HG02588 (cell line): Measurements from ENCODE around the gene NAV2.
"Not testable (repeated sequence)": the region's sequence is repeated elsewhere in the genome, so short reads cannot be mapped to it uniquely, and the experiment has no call there.

Experiments used
- ATAC-seq: cut with Tn5 transposase; IDR thresholded peaks from one replicate; pipeline ENCODE4 v1.9.1; 2021; ENCODE audit warnings: mild to moderate bottlenecking, moderate library complexity; ENCODE audit not compliant: unreplicated experiment

Gene NAV2

DNA sequence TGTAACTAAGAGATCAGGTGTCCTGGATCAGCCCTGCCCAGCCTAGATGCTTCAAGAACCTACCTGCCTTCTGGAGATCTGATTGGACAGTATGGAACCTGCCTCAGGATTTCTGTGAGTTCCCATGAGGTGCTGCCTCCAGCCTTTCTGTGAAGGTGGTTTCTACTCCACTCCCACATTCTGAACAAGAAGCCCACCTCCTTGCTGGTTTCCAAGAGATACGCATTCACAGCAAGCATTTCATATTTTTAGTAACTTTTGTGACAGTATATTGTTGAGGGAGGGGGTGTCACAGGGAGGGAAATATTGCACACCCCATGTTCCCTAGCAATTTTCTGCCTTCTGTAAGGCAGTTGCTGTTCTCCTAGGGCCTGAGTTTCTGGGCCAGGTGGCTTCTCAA is 204.4 kb downstream of the NAV2 start:
- ATAC-seq, result no peak

DNA sequence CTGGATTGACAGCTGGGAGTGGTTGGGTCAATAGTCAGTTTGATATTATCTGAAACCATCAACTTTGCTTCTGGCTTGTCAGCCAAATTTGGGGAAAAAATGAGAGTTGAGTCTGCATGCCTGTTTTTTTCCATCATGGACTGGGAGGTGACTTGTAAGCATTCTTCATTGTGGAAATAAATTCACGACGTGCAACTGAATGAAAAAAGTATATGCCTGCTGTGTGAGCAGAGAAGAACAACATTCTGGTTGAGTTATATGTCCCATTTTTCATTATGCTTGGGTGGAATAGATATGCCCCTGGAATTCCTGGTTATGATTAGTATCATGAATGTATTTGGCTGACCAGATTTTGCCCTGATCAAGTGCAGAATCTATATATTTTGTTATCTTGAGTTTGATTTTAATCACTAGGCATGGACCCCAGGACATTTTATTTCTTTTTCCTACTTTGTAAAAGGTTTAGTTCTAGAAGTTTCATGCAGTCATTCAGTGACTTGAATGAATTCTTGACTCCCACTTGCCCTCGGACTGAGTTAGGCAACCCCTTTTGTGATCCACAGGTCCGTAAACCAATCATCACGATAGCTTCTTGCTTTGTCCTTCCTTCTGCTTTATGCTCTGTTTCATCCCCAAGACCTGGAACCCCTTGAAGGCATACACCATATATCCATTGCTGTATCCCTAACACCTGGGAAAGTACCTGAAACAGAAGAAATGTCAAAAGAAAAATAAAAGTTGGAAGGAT is 205.8 kb downstream of the NAV2 start:
- ATAC-seq, result no peak

DNA sequence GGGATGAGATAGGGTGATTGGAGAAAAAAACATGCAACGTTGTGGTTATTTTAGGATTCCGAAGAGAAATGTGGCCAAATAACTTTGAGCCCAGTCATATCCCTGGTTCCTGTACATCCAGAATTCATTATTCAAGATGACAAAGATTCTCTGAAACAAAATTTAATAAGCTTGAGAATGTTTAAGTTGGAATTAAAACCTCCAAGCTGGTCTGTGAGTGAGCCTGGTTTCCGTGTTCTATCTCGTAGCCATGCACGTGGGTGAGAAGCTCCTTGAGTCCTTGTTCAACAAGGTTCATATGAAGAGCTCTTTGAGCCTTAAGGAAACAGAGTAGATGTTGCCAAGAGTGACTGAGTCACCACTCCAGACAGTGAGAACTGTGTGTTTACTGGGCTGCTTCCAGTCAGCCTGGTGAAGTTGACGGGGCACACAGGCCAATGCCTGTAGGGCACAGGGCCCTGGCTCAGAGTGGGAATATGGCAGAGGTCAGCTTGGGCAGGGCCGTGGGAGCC is 206.5 kb downstream of the NAV2 start:
- no peak for ATAC-seq

DNA sequence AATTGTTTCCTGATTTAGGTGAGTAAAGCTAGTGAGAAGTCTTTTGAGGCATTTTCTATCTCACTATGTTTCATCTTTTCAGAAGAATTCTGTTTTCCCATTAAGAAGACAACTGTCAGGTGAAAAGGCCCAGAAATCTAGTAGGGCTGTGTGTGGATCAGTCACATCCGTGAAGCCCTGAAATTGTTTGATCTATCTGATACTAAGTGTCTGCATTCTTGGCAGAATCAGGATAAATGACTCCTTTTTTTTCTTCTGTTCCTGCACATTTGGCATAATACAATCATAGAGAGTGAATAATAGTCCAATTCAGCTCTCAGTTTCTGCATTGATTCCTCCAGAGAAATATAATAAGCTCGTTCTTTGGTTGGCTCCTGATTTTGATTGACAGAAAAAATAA is 208.3 kb downstream of the NAV2 start:
- no peak for ATAC-seq

DNA sequence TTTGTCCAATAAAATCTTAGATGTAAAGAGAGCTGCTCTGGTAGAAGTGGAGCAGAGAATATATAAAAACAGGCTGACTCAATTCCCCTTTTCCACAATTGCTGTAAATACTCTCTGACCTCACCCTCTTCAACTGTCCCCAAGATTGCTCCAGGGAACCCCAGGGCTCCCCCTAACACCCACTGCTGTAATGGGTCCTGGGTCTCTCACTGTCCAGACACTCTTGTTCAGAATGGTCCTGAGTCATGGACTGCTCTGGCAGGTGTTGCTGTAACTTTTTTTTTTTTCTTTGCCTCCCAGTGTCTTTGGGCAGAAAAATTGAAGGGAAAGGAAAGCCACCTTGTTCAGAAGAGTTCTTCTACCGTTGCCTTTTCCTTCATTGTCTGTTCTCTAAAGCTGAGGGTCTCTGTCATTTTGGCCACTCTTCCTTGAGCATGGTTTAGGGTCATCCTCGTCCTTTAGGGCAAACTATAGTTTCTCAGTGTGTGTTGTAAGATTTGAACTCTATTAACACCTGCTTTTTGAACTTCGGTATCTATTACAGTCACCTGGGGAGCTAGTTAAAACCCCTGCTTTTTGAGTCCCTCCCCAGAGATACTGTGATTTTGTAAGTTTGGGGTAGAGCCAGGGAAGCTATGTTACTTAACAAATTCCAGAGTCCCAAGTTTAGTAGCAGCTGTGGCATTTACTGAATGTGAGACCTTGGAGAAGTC is 209.5 kb downstream of the NAV2 start:
- no peak for ATAC-seq

DNA sequence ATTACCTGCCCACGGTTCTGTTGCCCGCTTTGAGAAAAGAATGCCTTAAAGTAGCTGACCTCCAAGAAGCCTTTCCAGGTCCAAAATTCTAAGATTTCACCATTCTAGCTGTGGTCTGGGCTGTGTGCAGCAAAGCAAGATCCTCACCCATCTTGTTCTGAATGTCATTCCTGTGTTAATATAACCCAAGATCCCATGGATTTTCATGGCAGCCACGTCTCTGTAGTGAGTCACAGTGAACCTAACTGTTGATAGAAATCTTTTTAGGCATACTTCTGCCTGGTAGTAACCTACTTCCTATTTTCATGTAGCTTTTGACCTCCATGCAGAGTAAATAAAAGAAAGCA is 210.0 kb downstream of the NAV2 start:
- no peak for ATAC-seq

DNA sequence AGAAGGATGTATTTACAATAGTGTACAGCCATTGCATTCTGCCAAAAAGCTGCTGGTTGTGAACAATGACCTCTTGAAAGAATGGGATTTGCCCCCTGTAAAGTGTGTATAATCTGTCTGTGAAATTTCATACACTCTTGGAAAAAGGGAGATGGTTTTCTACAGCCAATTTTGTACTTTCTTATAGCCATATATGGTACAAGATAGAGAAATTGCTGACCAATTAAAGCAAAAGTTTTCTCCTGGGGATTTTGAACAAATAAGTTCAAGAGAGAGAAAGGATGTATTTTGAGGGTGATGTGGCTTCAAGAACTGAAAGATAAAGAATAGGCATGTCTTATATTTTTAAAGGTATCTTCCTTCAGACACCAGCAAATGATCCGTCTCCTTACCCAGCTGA is 211.0 kb downstream of the NAV2 start:
- ATAC-seq, result no peak

DNA sequence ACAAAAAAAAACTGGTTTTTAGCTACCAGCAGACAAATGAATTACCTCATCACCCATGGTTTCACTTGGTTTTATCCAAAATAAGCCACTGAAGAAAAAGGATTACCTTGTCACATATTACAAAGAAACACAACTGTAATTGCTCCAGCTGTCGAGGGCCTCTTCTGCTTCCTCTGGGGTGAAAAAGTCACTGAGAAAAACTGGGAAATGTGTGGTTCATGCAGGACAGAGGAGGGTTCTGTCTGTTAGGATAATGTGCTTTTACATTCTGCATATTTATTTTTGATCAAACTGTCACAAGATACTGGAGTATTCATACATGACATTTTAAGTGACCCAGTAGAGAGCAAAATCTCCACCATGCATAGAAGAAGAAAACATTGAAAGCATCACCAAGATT is 211.7 kb downstream of the NAV2 start:
- ATAC-seq, result no peak

DNA sequence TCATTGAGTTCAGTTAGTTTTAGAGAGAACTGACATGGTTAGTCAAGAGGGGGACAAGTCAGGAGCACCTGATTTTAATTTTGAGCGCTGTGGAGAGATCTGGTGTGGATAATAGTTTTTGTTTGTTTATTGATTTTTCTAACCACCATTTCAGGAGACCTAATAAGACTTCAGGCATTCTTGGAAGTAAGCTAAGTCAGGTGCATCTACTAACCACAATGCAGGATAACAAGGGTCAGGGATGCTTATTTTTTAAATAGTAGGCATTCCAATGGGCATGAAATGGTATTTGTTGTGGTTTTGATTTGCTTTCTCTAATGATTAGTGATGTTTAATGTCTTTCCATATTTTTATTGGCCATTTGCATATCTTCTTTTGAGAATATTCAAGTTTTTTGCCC is 212.1 kb downstream of the NAV2 start:
- no peak for ATAC-seq

DNA sequence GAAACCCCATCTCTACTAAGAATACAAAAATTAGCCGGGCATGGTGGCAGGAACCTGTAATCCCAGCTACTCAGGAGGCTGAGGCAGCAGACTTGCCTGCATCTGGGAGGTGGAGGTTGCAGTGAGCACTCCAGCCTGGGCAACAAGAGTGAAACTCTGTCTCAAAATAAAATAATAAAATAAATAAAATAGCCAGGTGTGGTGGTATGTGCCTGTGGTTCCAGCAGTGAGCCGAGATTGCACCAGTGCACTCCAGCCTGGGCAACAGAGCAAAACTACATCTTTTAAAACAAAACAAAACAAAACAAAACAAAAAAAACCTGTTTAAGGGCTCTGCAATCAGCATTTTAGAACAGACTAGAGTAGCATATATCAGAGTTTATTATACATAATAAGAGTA is 214.8 kb downstream of the NAV2 start:
- ATAC-seq, result not testable (repeated sequence)

DNA sequence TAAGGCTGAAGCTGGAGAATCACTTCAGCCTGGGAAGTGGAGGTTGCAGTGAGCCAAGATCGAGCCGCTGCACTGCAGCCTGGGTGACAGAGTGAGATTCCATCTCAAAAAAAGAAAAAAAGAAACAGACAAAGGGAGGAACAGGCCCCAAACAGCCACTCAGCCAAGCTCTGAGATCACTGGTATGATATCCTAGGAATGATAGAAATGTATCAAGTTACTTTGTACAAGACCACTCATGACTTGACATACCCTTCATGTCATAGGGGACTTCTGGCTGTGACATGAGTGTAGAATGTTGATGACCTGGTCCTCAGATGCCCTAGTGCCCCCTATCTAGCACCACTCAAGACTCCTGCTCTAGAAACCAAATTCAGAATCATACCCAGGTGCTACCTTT is 216.5 kb downstream of the NAV2 start:
- no peak for ATAC-seq

DNA sequence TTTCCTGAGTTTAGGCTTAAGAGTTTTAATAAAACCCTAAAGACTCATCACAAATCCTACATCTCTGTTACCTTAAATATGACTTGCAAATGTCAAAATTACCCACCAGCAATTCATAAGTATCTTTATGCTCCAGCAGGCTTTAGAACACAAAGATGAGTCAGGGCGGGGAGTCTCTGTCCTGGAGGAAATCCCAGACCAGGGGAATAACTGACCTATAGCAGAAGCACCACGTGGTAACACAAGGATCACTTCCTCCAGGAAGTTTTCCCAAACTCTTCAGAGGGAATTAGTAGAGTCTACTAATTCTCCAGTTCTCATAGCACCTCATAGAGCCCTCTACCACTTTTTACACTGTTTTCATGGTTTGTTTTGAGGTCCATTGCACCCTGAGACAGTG is 217.0 kb downstream of the NAV2 start:
- ATAC-seq, result no peak

DNA sequence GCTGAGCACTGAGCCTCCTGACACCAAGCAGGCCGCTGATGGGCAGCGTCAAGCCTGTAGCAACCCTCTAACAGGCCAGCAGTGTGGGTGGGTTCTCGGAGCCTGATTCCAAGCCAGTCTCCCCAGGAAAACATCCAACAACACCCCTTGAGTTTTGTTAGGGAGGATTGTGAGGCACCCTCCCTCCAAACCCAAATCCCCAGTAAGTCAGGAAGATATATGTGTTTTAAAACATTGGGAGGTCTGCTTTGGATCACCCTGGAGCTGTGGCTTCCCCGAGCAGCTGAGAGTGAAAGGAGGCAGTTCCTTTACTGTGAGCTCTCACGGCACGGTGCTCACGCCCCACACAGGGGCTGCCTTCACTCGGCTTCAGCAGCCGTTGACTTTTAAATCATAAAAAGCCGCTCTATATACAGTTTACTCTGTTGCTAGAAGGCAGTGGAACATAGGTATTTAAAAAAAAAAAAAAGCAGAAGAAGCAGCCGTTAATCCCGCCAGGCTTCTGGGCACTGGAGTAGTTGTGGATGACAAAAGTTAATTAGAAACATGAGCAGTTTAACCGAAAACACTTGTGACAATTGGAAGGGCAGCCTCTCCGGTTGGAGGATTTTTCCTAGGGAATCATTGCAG is 218.6 kb downstream of the NAV2 start:
- no peak for ATAC-seq

DNA sequence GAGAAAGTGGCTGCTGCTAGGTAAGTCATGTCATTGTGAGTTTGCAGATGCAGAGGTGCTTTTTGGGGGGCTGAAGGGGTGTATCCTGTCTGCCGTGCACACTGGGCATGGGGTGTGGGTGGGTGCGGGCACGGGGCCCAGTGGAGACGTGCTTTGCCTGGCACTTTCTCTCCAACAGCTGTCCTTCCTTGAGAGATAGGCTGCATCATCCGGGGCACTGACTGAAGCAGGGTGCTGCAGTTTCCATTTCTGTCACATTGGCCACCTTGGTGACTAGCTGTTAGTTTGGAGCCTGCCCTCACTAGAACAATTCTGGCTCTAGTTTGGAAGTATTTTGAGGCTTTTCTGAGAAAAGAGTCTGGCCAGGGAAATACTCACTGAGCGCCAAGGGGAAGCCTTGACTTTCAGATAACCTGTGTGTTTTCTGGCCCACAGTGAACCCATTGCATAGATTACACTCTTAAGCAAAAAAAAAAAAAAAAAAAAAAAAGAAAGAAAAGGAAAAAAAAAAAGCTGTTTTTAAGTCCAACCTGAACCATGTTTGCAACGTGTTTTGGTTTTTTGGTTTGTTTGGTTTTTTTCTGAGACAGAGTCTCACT is 219.2 kb downstream of the NAV2 start:
- ATAC-seq, result no peak

DNA sequence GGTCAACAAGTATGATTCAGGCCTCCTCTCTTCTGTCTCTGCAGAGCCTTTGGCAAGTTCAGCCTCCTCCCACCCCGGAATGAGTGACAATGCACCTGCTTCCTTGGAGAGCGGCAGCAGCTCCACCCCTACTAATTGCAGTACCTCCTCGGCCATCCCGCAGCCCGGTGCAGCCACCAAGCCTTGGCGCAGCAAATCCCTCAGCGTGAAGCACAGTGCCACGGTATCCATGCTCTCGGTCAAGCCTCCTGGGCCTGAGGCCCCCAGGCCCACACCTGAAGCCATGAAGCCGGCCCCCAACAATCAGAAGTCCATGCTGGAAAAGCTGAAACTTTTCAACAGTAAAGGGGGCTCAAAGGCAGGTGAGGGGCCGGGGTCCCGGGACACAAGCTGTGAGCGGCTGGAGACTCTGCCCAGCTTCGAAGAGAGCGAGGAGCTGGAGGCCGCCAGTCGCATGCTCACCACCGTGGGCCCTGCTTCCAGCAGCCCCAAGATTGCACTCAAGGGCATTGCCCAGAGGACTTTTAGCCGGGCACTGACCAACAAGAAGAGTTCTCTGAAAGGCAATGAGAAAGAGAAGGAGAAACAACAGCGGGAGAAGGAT is 220.6 kb downstream of the NAV2 start:
- no peak for ATAC-seq

DNA sequence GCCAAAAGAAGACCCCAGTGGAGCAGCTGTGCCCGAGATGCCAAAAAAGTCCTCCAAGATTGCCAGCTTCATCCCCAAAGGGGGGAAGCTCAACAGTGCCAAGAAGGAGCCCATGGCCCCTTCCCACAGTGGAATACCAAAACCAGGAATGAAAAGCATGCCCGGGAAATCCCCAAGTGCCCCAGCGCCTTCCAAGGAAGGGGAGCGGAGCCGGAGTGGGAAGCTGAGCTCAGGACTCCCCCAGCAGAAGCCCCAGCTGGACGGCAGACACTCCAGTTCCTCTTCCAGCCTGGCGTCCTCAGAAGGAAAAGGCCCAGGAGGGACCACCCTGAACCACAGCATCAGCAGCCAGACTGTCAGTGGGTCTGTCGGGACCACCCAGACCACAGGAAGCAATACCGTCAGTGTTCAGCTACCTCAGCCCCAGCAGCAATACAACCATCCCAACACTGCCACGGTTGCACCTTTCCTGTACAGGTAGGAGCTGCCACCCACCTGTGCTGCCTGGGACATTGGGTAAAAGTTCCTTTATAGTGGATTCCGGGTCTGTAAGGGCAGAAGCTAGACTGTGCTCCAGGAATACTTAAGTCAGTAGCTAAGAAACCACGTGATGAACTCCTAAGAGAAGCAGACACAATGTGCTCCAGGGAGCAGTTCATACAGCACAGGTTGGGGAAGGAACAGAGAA is 221.3 kb downstream of the NAV2 start:
- ATAC-seq, result no peak

DNA sequence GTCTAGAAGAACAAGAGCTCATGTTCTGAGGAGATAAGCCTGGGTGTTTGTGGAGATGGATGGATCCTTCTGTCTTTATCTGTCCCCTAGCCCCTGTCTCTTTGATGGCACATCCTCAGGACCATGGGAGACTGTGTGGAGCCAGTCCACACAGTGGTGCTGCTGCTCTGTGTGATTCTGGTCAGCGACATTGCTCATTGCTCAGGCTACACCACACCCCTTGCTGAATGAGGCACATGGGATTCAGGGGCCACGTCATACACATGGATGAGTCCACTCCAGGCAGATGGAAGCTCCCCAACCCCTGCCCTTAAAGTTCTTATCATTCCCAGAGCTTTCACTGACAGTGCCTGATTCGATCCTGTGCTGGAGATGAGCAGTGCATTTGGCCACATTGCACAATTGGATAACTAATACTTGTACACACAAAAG is 222.2 kb downstream of the NAV2 start:
- ATAC-seq, result no peak

DNA sequence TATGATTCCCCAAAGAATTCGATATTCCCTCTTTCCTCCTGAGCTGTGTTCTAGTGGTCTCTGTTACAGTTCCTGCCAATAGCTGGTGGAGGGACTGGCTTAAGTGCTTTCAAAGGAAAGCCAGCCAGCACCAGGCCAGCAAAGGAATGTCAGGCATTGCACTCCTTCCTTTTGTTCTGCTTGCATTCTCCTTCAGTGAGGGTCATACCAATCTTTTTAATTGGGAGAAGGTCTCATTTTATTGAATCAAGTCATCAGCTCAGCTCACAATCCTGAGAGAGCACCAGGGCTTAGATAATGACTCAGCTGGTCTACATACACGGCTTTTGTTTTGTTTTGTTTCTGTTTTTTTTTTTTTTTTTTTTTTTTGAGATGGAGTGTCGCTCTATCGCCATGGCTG is 222.9 kb downstream of the NAV2 start:
- no peak for ATAC-seq

DNA sequence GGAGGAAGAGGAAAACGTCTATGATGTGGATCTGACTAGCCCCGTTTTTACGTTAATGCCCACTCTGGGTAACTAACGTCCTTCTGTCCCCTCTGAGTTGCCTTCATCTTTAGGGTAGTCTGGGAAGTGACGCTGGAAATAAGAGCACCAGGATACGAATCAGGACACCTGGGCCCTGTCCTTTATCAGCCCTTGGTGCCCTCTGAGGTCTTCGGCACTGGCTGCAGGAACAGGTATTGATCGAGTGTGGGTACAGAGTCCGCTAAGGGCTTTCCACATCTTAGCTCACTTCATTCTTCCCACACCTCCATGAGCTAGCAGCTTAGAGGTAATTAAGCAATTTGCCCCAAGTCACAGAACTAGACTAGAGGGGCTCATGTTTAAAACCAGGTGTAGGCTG is 223.8 kb downstream of the NAV2 start:
- no peak for ATAC-seq

DNA sequence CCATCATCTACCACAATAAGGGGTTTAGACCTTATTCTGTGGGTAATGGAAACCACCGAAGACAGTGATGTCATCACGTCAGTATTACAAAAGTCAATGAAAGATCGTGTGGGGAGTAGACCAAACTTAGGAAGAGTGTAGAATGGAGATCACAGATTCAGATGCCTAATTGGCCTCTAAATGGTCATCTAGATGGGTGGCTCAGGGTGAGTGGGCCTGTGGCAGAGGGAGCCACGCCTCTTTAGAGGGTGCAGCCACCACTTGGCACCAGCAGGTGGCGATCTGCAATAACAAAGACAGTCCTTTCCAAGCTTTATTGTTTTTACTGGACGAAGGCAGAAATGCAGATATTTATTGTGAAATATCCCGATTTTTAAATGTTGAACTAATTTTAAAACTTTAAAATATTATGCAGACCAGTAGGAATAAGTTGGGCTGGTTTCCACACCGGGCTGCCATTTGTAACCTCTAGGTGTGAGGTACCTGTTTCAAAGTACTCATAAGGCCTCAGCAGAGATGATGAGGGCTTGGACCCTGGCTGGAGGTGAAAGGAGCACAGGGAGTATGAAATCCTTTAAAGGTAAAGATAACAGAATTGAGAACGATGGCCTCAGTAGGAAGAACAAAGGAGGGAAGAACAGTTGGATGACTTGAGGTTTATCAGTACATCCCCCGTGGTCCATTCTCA is 225.7 kb downstream of the NAV2 start:
- peak; percentile 65 for ATAC-seq
